ENCODE results near the gene IMPDH1. TPM values are rescaled to one million over a fixed set of nuclear protein-coding genes. Genes with fewer than 3 reads are reported as not detected.
A peak's percentile ranks its signal among the peaks of the same experiment; 100 is the strongest.

Gene IMPDH1
- total and polyA plus RNA-seq, 2 donors (not counting 3 experiments of a cell fraction or from before 2014, with no cell fraction given): 78.8 to 97.9 TPM

DNA sequence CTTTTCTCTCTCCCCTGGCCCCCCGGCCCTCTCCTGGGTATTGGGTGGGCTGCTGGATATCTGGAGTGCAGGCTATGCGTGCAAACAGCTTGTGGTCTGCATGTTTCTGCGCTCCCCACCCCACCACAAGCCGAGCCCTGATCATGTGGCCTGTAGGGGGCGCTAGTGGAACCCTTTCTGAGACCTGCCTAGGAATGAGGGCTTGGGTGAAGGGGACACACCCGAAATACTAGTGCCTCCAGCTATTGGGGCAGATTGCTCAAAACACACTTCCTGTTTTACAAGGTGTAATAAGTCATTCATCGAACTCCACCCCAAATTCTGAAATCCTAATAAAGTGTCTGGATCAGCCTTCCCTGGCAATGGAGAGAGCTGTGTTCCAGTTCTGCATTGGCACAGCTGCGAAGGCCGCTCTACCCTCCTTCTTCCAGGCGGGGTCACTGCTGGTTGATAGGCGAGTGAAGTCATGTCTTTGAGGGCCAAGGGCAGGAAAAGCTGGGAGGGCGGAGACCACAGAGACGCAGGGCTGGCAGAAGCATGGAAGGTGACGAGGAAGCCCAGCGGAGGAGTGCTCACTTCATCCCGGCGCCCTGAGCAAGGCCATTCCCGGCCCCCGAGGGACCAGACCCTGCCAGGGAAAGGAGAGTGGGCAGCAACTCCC lies 28.5 kb downstream of the IMPDH1 start:
- no peak overlapping the region for H2AFZ ChIP-seq (ENCODE audit: low read depth, low read length)
- no peak overlapping the region for H3K27ac ChIP-seq (ENCODE audit: insufficient read depth, low read depth, low read length)
- no peak overlapping the region for H3K4me2 ChIP-seq (ENCODE audit: insufficient read depth, low read length)
- intact Hi-C loops (cut with micrococcal nuclease) (no loop called here), dilution Hi-C loops (cut with MboI; ENCODE audit: extremely low pct_ligation_motif_present, low sequenced_read_pairs) (no loop called here)
- no peak overlapping the region for H3K4me3 ChIP-seq (replicated peaks in 1 of 3; ENCODE audit: insufficient read depth in 1 of 3, low read depth in 1 of 3, low read length in 3 of 3)
- H4K20me1 ChIP-seq (replicated peaks; ENCODE audit: control insufficient read depth, extremely low read depth, insufficient read depth, low read length): no peaks in the 10 kb centered on the region
- no peaks in the 10 kb centered on the region for H3K36me3 ChIP-seq (ENCODE audit: control insufficient read depth in 2 of 2, extremely low read depth in 1 of 2, insufficient read depth in 2 of 2, low read length in 2 of 2)
- H3K4me1 ChIP-seq (ENCODE audit: control insufficient read depth, extremely low read depth, insufficient read depth, low read length): no peaks in the 10 kb centered on the region
- no peak overlapping the region for H3K9ac ChIP-seq (replicated peaks; ENCODE audit: extremely low read depth, insufficient read depth, low read length)
- ChIA-PET CTCF (interaction anchor here (0.7 to 20.6 kb wide), 7 partner anchors 9 to 80 kb away, joined by 3 to 778 read pairs (median 4); partner anchors contain the start of gene RBM28), POLR2A (no interaction called here)
- H3K79me2 ChIP-seq (ENCODE audit: control insufficient read depth, insufficient read depth, low read length): no peaks in the 10 kb centered on the region
- no peaks in the 10 kb centered on the region for H3K9me1 ChIP-seq (replicated peaks; ENCODE audit: control insufficient read depth, extremely low read depth, insufficient read depth, low read length)
- no peaks in the 10 kb centered on the region for H3K27me3 ChIP-seq (ENCODE audit: control insufficient read depth in 2 of 2, insufficient read depth in 2 of 2, low read length in 2 of 2)
- FAIRE-seq (peak; percentile 8), DNase-seq (ENCODE audit: low read depth, low spot score) (no peak)
- BruUV-seq (replicated peaks): no TSS peak
- TF ChIP-seq, protein P1, sequence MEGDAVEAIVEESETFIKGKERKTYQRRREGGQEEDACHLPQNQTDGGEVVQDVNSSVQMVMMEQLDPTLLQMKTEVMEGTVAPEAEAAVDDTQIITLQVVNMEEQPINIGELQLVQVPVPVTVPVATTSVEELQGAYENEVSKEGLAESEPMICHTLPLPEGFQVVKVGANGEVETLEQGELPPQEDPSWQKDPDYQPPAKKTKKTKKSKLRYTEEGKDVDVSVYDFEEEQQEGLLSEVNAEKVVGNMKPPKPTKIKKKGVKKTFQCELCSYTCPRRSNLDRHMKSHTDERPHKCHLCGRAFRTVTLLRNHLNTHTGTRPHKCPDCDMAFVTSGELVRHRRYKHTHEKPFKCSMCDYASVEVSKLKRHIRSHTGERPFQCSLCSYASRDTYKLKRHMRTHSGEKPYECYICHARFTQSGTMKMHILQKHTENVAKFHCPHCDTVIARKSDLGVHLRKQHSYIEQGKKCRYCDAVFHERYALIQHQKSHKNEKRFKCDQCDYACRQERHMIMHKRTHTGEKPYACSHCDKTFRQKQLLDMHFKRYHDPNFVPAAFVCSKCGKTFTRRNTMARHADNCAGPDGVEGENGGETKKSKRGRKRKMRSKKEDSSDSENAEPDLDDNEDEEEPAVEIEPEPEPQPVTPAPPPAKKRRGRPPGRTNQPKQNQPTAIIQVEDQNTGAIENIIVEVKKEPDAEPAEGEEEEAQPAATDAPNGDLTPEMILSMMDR (IDR thresholded peaks at IDR 0.05; ENCODE audit: extremely low read depth in 1 of 2, insufficient read depth in 1 of 2, low read depth in 1 of 2, low read length in 2 of 2): peak; percentile 64 to 73
- no peak for TF ChIP-seq POLR2A (IDR thresholded peaks at IDR 0.05; ENCODE audit: low read depth, low read length)
- H3K9me3 ChIP-seq (replicated peaks; ENCODE audit: control insufficient read depth, insufficient read depth, low read length): no peaks in the 10 kb centered on the region

DNA sequence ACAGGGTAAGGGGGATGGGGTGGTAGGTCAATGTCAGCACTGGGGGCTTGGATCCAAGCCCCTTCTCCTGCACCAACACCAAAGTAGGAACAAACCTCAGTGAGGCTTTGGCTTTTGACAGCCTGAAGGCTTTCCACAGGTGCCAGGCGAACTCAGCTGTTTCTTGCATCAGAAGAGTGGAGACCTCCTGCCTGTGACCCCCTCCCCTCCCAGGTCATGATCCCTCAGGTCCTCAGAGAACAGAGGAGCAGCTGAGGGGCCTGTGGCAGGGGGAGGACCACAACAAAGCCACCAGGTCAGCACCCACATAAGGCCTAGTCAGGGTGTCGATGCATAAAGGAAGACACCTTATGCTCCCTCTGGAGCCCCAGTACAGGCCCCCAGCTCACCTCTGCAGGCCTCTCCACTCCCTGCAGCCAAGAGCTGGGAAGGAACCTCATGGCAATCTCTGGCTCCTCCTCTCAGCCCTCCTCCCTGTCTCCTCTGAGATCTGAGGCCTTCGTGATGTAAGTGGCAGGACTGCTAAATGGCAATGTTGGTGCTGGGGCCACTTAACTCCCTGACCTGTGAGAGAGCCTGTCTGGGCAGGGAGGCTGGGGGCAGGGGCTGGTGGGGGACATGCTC lies 29.2 kb downstream of the IMPDH1 start:
- Histone ChIP-seq H2AFZ (ENCODE audit: low read depth, low read length) (no peak overlapping the region), H3K27me3 (ENCODE audit: control insufficient read depth in 2 of 2, insufficient read depth in 2 of 2, low read length in 2 of 2) (no peaks in the 10 kb centered on the region), H3K9me1 (replicated peaks; ENCODE audit: control insufficient read depth, extremely low read depth, insufficient read depth, low read length) (no peaks in the 10 kb centered on the region), H4K20me1 (replicated peaks; ENCODE audit: control insufficient read depth, extremely low read depth, insufficient read depth, low read length) (no peaks in the 10 kb centered on the region), H3K4me1 (ENCODE audit: control insufficient read depth, extremely low read depth, insufficient read depth, low read length) (no peaks in the 10 kb centered on the region), H3K4me2 (ENCODE audit: insufficient read depth, low read length) (no peak overlapping the region), H3K79me2 (ENCODE audit: control insufficient read depth, insufficient read depth, low read length) (no peaks in the 10 kb centered on the region), H3K36me3 (ENCODE audit: control insufficient read depth in 2 of 2, extremely low read depth in 1 of 2, insufficient read depth in 2 of 2, low read length in 2 of 2) (no peaks in the 10 kb centered on the region), H3K4me3 (replicated peaks in 1 of 3; ENCODE audit: insufficient read depth in 1 of 3, low read depth in 1 of 3, low read length in 3 of 3) (no peak overlapping the region), H3K9ac (replicated peaks; ENCODE audit: extremely low read depth, insufficient read depth, low read length) (no peak overlapping the region), H3K27ac (ENCODE audit: insufficient read depth, low read depth, low read length) (no peak overlapping the region), H3K9me3 (replicated peaks; ENCODE audit: control insufficient read depth, insufficient read depth, low read length) (no peaks in the 10 kb centered on the region)
- DNase-seq (ENCODE audit: low read depth, low spot score) (no peak), FAIRE-seq (no peak)
- dilution Hi-C loops (cut with MboI; ENCODE audit: extremely low pct_ligation_motif_present, low sequenced_read_pairs) (no loop called here), intact Hi-C loops (cut with micrococcal nuclease) (no loop called here)
- ChIA-PET CTCF (interaction anchor here (1.1 to 20.6 kb wide), 3 partner anchors 18 to 46 kb away, joined by 4 to 778 read pairs (median 4); partner anchors contain the start of gene RBM28), POLR2A (no interaction called here)
- TF ChIP-seq JUN (IDR thresholded peaks at IDR 0.05; ENCODE audit: borderline replicate concordance, insufficient read depth, insufficient read length, low read depth) (no peak), POLR2AphosphoS5 (IDR thresholded peaks at IDR 0.05; ENCODE audit: insufficient read depth, low read depth, low read length) (no peak), FOS (IDR thresholded peaks at IDR 0.05; ENCODE audit: borderline replicate concordance, insufficient read depth, low read length) (no peak), EZH2 (IDR thresholded peaks at IDR 0.05; ENCODE audit: borderline replicate concordance, low read depth, low read length, severe bottlenecking) (no peak), MYC (IDR thresholded peaks at IDR 0.05; ENCODE audit: low read depth, low read length) (no peak), GATA2 (IDR thresholded peaks at IDR 0.05; ENCODE audit: insufficient read depth, insufficient read length, low read depth, low read length) (no peak), POLR2A (IDR thresholded peaks at IDR 0.05; ENCODE audit: low read depth, low read length) (no peak)
- TF ChIP-seq, protein P1 (IDR thresholded peaks at IDR 0.05; ENCODE audit: extremely low read depth in 1 of 2, insufficient read depth in 1 of 2, low read depth in 1 of 2, low read length in 2 of 2): no peak
- TF ChIP-seq, protein P2, sequence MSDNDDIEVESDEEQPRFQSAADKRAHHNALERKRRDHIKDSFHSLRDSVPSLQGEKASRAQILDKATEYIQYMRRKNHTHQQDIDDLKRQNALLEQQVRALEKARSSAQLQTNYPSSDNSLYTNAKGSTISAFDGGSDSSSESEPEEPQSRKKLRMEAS (IDR thresholded peaks at IDR 0.05; ENCODE audit: insufficient read depth, insufficient read length): no peak
- BruUV-seq (replicated peaks): no TSS peak
